Inferior parietal cortex (tissue), 1 donor: ENCODE results near the gene NIPA2.

Source experiments
- DNase-seq: peaks from one replicate; pipeline ENCODE4 v3.0.0-alpha.2; 2016; ENCODE audit errors: extremely low spot score

Gene NIPA2

DNA sequence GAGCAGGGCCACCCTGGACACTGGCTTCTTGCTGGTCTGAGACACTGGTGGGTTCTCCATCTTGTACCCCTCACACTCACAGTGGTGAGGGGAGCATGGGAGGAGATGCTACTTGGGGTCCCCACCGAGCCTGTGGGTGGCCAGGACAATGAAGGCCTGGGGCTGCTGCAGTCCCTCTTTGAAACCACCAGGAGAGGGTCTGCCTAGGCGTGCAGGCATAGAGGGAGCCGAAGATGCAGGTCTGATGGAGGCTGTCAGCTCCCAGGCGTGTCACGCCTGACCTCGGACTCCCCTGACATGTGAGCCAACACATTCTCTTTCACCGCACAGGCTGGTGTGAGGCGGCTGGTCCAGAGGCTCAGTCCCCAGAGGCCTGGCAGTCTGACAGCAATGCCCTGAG lies 39.1 kb downstream of the NIPA2 start:
- DNase-seq: no peak

DNA sequence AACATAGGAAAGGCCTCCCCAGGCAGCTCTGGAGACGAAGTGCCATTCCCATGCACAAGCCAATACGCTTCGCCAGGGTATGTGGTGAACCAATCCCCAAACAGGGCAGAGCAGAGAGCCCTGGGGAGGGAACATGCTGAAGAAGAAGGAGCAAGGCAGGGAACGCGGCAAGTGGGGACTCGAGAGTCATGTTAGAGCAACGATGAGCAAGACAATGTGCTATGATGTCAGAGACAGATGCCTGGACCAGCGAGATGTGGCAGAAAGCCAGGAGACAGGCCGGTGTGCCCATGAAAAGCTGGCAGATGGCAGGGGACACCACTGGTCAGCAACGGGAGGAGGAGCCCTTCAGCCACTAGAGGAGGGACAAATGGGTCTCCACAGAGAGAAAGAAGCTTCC lies 39.6 kb downstream of the NIPA2 start:
- no peak for DNase-seq

GRCh38 chr15:22880068-22880980 lies 41.9 kb downstream of the NIPA2 start:
- no peak for DNase-seq

DNA sequence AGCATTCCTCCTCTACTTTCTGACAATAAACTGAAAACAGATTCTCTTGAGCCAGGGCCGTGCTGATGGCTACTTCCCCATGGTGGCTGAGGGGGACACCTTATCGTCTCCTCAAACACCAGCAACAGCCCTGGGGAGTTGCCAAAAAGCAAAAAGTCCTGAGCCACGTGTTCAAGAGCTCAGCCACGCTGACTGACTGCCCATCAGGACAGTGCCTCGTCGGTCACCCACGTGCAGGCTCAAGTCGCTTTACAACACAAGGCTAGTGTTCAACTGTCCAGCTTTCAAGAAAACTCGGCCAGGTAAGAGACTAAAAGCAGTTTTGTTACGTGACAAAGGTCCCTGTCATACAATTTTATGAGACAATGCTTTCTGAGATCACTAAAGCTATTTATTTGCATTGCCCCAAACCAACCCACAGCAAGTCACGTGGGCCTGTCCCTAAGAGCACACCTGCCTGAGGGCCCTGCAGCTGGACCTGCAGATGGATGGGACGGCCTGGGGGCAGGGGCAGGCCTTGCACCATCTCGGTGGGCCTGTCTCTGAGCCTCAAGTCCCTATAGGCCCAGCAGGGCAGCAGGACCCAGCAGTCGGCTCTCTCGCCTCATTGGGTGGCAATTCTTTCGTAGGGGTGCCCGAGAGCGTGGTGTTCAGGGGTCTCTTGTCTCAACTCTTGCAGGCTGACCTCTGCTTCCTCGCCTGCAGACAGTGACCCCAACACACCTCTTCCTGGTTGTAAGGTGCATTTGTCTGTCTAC lies 42.7 kb downstream of the NIPA2 start:
- DNase-seq: no peak

- DNase-seq: no peak
Measured at GRCh38 chr15:22881739-22882440, 43.4 kb downstream of the NIPA2 start.

GRCh38 chr15:22883196-22883595 lies 44.7 kb downstream of the NIPA2 start:
- DNase-seq: no peak

DNA sequence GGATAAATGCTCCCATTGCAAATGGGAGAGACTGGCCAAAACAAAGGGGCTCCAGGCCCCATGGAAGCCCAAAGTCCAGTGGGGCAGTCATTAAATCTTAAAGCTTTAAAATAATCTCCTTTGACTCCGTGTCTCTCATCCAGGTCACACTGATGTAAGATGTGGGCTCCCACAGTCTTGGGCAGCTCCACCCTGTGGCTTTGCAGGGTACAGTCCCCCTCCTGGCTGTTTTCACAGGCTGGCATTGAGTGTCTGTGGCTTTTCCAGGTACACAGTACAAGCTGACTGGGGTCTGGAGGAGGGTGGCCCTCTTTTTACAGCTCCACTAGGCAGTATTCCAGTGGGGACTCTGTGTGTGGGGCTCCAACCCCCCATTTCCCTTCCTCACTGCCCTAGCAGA lies 45.9 kb downstream of the NIPA2 start:
- DNase-seq: no peak

DNA sequence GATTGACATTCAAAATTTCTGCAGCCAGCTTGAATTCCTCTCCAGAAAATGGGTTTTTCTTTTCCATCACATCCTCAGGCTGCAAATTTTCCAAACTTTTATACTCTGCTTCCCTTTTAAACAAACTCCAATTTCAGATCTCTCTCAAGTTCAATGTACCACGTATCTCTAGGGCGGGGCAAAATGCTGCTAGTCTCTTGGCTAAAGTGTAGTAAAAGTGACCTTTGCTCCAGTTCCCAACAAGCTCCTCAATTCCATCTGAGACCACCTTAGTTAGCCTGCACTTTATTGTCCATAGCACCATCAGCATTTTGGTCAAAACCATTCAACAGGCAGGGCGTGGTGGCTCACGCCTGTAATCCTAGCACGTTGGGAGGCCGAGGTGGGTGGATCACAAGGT lies 46.7 kb downstream of the NIPA2 start:
- DNase-seq: no peak

DNA sequence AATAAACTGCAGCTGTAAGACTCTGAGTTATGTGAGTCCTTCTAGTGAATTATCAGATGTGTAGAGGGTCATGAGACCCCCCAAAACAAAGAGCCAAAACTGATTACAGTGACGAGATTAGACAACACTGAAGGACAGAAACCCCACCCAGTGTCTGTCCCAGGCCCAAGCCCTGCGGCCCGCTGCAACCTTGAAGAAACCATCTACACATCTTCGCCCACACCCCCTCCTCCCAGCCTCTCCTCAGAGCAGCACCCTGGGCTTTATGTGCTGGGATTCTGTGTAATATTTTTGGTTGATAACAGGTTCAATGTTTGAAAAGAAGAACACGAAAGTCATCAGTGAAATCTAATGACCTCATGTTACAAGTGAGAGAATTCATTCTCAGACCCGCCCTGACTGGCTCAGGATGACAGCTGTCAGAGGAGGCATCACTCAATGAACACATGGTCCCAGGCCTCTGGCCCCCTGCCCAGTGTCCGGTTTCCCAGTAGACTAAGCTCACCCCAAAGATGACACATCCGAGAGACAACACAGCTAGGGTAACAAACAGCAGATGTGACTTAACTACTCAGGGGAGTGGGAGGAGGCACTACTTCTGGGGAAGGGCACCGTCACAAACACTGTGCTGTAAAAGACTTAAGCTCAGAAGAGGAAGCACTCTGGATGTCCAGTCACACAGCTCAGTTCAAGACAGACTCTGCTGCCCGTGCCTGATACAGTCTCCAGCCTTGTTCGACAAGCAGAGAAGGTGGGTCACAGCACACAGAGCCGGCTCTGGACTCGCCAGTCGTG lies 48.9 kb downstream of the NIPA2 start:
- no peak for DNase-seq

- DNase-seq: peak; percentile 58
Measured at GRCh38 chr15:22888120-22888859, 49.8 kb downstream of the NIPA2 start.

DNA sequence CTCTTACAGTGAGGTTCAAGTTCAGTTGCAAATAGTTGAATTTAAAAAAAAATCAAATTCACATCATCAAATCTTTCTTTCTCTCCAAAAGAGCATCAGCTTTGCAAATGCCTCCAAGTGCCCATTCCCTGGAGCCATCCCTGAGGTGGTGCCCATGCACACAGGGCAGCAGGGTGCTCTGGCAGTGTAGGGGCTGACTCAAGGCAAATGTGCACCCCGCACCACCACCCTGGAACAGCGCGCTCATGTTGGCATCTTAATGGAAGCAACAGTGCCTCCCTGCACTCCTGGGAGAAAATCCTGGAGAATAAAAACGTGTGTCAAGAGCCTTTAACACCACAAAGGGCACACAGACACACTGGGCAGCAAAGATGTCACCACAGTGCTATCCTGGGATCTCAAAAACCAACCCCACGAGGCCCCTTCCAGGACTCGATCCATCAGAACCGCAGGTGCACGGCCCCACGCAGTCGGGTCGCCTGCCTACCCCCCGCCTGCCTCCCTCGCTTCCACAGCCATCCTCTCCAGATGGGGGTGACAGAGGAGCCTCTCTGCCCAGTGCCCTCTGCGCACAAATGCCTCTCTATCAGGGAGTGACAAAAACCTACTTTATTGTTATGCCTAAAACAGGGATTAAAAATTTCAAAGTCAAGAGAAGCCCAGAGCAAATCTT lies 50.8 kb downstream of the NIPA2 start:
- DNase-seq: no peak

GRCh38 chr15:22890296-22890695 lies 51.8 kb downstream of the NIPA2 start:
- no peak for DNase-seq

GRCh38 chr15:22891426-22892210 lies 53.2 kb downstream of the NIPA2 start:
- DNase-seq: no peak

DNA sequence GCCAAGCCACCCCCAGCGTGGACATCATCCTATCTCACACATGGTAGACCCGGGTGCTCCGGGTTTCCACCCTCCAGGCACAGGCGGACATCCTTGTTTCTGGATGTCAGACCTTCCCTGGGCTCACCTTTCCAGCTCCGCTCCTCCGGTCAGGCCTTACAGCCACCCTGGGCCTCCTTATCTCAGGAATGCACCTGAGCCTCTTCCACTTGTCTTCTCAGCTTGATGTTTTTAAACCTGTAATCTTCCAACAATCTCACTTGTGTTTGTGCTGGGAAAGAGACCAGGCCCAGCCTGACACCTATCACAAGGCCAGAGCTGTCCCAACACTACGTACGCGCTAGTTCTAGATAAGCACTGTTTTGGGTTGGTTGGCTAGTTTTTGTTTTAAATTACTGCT lies 53.9 kb downstream of the NIPA2 start:
- no peak for DNase-seq

DNA sequence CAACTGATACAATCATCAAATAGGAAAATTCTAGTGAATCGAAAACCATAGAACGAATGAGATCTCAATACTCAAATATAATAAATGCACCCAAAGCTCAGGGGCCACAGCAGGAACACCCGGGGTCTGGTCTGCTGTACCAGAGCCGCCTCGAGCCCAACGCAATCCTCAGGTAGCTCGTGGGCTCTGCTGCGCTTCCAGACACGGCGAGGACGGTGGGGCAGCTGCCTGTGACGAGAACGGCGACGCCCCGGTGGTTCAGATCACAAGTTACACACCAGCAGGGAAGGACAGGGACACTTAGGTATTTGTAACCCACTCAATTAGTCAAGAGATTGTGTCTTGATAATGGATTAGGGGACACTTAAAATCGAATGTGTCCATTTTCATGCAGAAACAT lies 54.6 kb downstream of the NIPA2 start:
- no peak for DNase-seq

- DNase-seq: no peak
Measured at GRCh38 chr15:22893881-22894280, 55.4 kb downstream of the NIPA2 start.

DNA sequence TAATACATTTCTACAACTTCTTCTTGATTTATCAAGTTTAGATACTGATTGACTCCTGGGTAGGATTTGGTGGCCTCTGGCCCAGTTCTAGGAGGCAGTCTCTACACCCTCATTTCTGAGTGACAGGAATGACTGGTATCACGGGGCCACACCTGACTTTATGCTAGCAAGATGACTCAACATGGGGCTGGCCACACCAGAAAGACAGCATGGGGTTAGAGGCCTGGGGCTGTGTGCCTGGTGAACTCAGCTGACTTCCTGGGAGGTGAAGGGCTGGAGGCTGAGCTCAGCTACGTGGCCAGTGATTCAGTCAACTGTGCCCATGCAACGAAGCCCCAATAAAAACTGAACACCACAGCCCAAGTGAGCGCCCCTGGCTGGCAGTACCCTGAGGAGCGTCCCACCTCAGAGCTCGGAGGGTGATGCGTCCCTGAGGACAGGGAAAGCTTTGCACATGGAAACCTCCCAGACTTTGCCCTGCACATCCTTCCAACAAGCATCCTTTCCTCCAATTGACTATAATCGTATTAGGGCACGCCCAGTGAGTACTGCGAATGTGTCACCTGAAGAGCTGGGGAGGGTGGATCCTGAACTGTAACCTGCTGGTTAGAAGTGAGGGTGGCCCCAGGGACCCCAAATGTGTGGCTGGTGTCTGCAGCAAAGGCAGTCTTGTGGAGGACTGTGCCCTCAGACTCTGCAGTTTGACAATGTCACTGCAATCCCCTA lies 57.2 kb downstream of the NIPA2 start:
- no peak for DNase-seq

GRCh38 chr15:22902046-22902445 lies 63.6 kb downstream of the NIPA2 start:
- no peak for DNase-seq

DNA sequence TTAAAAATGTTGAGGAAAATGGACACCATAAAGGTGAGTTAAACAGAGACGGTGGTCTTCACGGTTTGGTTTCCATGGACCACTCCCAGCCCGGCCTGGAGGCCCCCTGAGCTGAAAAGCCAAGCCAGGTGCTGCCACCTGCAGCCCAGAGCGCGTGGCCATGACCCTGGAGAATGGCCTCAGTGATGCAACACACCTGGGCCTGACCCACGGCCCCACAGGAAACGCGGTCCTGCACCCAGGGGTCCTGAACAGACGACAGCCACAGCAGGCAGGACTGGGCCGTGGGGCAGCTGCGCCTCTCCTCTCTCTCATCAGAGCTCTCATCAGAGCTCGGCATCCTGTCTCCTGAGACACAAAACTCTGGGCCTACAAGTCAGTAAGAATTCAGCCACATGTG lies 64.1 kb downstream of the NIPA2 start:
- DNase-seq: no peak
